ENCODE results near the gene GALNT14. TPM values are rescaled to one million over a fixed set of nuclear protein-coding genes. Genes with fewer than 3 reads are reported as not detected.

Gene GALNT14
- total RNA-seq, 1 donor from 2014 or later: 0.33 TPM

- no peaks in the 10 kb centered on the region for H3K9me3 Mint-ChIP-seq
- no peak overlapping the region for H3K4me3 Mint-ChIP-seq
- intact Hi-C loops (cut with micrococcal nuclease): no loop called here
- H3K4me1 Mint-ChIP-seq: no peaks in the 10 kb centered on the region
- no peak overlapping the region for H3K27ac Mint-ChIP-seq
- peaks cover 6% of the 10 kb centered on the region for H3K27me3 Mint-ChIP-seq
- no peaks in the 10 kb centered on the region for H3K36me3 Mint-ChIP-seq (ENCODE audit: low read depth)
- no peak for DNase-seq
Observed at GRCh38 chr2:31124904-31125303, 13.3 kb downstream of the GALNT14 start.

GRCh38 chr2:31122133-31122532, 16.1 kb downstream of the GALNT14 start:
- intact Hi-C loops (cut with micrococcal nuclease): no loop called here
- Mint-ChIP-seq H3K27ac (no peak overlapping the region), H3K36me3 (ENCODE audit: low read depth) (no peaks in the 10 kb centered on the region), H3K4me1 (no peaks in the 10 kb centered on the region), H3K27me3 (peaks cover 10% of the 10 kb centered on the region), H3K9me3 (no peaks in the 10 kb centered on the region), H3K4me3 (no peak overlapping the region)
- DNase-seq: no peak

- Mint-ChIP-seq H3K4me3 (no peak overlapping the region), H3K9me3 (no peaks in the 10 kb centered on the region), H3K4me1 (no peaks in the 10 kb centered on the region), H3K27ac (no peak overlapping the region), H3K36me3 (ENCODE audit: low read depth) (no peaks in the 10 kb centered on the region), H3K27me3 (peaks cover 7% of the 10 kb centered on the region)
- intact Hi-C loops (cut with micrococcal nuclease): no loop called here
- DNase-seq: no peak
Observed at GRCh38 chr2:31113765-31114164, 24.5 kb downstream of the GALNT14 start.

DNA sequence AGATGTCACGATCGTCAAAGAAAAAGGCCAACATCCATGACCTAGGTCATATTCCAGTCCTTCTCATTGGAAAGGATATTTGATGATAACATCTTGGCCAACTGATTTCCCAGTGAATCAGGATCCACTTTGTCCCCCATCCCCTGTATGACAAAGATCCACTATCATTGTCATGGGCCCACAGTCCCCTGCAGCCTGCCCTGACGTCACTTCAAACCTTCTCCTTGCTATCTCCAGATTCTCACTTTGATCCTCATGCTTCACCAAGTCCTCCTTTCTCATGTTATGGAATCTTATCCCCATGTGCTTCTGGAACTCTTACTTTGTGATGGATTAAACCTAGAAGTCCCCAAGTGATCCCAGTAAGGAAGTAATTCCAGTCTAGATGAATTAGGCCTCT, 25.7 kb downstream of the GALNT14 start:
- Mint-ChIP-seq H3K4me1 (no peaks in the 10 kb centered on the region), H3K27me3 (peaks cover 5% of the 10 kb centered on the region), H3K27ac (no peak overlapping the region), H3K9me3 (no peaks in the 10 kb centered on the region), H3K36me3 (ENCODE audit: low read depth) (no peaks in the 10 kb centered on the region), H3K4me3 (no peak overlapping the region)
- intact Hi-C loops (cut with micrococcal nuclease): no loop called here
- no peak for DNase-seq

DNA sequence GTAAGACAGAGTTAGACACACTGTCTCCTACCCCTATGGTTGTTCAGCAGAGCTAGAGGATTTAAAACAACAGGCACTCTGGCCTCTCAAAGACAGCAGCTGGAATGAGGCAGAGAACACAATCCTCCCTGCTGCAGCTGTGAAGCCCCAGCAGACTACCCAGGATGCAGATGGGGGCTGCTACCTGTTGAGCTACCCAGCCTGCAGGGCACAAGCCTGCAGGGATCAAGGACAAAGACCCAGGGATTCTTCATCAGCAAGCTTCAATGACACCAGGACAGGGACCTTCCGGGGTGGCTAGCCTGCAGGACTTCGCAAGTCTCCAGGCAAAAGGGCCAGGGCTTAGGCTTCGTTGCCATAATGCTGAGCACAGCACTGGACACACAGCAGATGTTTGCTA, 27.2 kb downstream of the GALNT14 start:
- Mint-ChIP-seq H3K4me1 (no peaks in the 10 kb centered on the region), H3K4me3 (no peak overlapping the region), H3K27ac (no peak overlapping the region), H3K9me3 (no peaks in the 10 kb centered on the region), H3K36me3 (ENCODE audit: low read depth) (no peaks in the 10 kb centered on the region), H3K27me3 (peaks cover 8% of the 10 kb centered on the region)
- intact Hi-C loops (cut with micrococcal nuclease): no loop called here
- no peak for DNase-seq

DNA sequence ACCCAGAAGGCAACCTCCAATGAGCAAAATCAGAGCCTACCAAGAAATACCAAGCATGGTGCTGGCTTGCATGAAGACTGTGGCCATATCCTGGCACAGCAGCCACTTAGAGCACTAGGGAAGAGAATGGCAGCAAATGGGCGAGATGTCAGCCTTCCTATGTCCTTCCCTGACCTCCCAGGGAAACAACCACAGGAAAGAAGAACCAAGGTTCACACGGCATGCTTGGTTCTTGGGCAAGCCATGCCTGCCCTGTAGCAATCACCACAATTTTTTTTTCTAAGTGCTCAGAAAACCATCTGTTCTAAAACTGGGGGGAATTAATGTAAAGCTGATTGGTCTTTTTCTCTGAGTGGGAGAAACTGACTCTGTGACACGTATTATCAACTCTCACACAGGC, 27.8 kb downstream of the GALNT14 start:
- Mint-ChIP-seq H3K4me3 (no peak overlapping the region), H3K4me1 (no peaks in the 10 kb centered on the region), H3K27me3 (peaks cover 7% of the 10 kb centered on the region), H3K27ac (no peak overlapping the region), H3K9me3 (no peaks in the 10 kb centered on the region), H3K36me3 (ENCODE audit: low read depth) (no peaks in the 10 kb centered on the region)
- no peak for DNase-seq
- intact Hi-C loops (cut with micrococcal nuclease): no loop called here

DNA sequence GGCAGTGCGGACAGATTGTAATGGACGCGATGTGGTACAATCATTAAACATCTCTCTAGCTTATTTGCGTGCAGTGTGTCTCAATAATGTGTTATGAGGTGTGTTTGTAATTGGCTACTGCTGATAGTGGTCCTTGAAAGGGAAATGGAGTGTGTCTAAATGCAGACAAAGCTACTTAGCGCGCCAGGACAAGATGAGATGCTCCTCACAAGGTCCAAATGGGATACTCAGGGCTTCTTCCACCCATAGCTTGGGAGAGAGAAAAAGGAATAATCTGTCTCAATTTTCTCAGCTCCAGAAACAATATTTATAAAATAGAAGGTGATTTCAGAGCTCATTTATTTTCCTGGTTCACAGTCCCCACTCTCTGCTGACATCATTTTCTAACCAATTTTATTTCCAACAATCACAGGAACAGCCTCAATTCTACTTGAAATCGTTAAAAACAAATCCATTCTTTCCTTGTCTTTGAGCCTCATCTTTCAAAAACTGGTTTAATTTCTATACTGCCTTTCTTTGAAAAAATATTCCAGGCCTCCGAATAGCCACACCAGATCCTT, 28.5 kb downstream of the GALNT14 start:
- Mint-ChIP-seq H3K9me3 (no peaks in the 10 kb centered on the region), H3K27ac (no peak overlapping the region), H3K4me3 (no peak overlapping the region), H3K27me3 (peaks cover 4% of the 10 kb centered on the region), H3K4me1 (no peaks in the 10 kb centered on the region), H3K36me3 (ENCODE audit: low read depth) (no peaks in the 10 kb centered on the region)
- no peak for DNase-seq
- intact Hi-C loops (cut with micrococcal nuclease): no loop called here

- H3K27ac Mint-ChIP-seq: no peak overlapping the region
- no peaks in the 10 kb centered on the region for H3K4me1 Mint-ChIP-seq
- no peaks in the 10 kb centered on the region for H3K9me3 Mint-ChIP-seq
- intact Hi-C loops (cut with micrococcal nuclease): no loop called here
- H3K27me3 Mint-ChIP-seq: peaks cover 4% of the 10 kb centered on the region
- H3K4me3 Mint-ChIP-seq: no peak overlapping the region
- H3K36me3 Mint-ChIP-seq (ENCODE audit: low read depth): no peaks in the 10 kb centered on the region
- DNase-seq: no peak
Observed at GRCh38 chr2:31108561-31109286, 29.5 kb downstream of the GALNT14 start.

DNA sequence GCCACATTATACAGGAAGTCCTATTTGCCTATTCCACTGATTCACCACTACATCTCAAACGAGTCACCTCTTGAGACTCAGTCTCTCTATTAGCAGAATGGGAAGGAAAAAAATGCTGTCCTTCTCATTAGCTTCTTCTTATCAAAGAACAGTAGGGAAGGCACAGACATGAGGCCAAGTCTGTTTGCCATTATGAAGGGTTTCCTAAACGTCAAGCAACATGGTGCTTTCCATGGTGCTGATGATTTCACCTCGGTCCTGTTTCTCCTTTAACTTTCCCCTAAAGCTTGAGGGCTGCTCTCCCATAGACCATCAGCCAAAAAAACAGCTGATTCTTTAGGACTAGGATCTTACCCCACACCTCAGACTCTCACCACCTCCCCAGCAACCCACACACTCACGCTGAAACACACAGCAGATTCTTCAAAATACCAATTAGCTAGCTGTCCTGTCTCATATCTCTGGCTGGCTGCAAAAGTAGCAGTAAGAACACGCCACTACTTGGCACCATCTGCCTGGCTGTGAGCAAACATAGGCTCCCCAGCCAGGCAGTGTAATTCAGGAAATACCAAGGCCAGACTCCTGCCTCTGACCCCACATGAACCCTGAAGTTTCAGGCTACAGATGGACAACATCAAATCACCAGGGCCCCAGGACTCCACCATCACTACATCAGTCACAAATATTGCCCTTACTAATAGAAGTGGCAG, 30.5 kb downstream of the GALNT14 start:
- H3K4me3 Mint-ChIP-seq: no peak overlapping the region
- peaks cover 6% of the 10 kb centered on the region for H3K27me3 Mint-ChIP-seq
- H3K36me3 Mint-ChIP-seq (ENCODE audit: low read depth): no peaks in the 10 kb centered on the region
- H3K9me3 Mint-ChIP-seq: no peaks in the 10 kb centered on the region
- H3K4me1 Mint-ChIP-seq: no peaks in the 10 kb centered on the region
- no peak for DNase-seq
- no peak overlapping the region for H3K27ac Mint-ChIP-seq
- intact Hi-C loops (cut with micrococcal nuclease): no loop called here

DNA sequence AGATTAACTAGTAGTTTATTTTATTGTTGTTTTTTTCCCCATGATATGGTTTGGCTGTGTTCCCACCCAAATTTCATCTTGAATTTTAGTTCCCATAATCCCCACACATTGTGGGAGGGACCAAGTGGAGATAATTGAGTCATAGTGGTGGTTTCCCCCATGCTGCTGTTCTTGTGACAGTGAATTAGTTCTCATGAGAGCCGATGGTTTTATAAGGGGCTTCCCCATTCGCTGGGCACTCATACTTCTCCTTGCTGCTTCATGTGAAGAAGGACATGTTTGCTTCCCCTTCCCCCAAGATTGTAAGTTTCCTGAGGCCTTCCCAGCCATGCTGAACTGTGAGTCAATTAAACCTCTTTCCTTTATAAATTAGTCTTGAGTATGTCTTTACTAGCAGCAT, 36.5 kb downstream of the GALNT14 start:
- Mint-ChIP-seq H3K4me1 (no peaks in the 10 kb centered on the region), H3K9me3 (no peaks in the 10 kb centered on the region), H3K27ac (no peak overlapping the region), H3K27me3 (peaks cover 12% of the 10 kb centered on the region), H3K4me3 (no peak overlapping the region), H3K36me3 (ENCODE audit: low read depth) (no peaks in the 10 kb centered on the region)
- DNase-seq: no peak
- intact Hi-C loops (cut with micrococcal nuclease): no loop called here

- Mint-ChIP-seq H3K4me1 (no peaks in the 10 kb centered on the region), H3K4me3 (no peak overlapping the region), H3K9me3 (no peaks in the 10 kb centered on the region), H3K27me3 (peaks cover 11% of the 10 kb centered on the region), H3K36me3 (ENCODE audit: low read depth) (no peaks in the 10 kb centered on the region), H3K27ac (no peak overlapping the region)
- intact Hi-C loops (cut with micrococcal nuclease): no loop called here
- no peak for DNase-seq
Observed at GRCh38 chr2:31097962-31098613, 40.2 kb downstream of the GALNT14 start.

GRCh38 chr2:31090188-31090587, 48.1 kb downstream of the GALNT14 start:
- no peak overlapping the region for H3K27ac Mint-ChIP-seq
- no peak for DNase-seq
- H3K9me3 Mint-ChIP-seq: no peaks in the 10 kb centered on the region
- intact Hi-C loops (cut with micrococcal nuclease): no loop called here
- H3K36me3 Mint-ChIP-seq (ENCODE audit: low read depth): no peaks in the 10 kb centered on the region
- H3K4me3 Mint-ChIP-seq: no peak overlapping the region
- no peaks in the 10 kb centered on the region for H3K4me1 Mint-ChIP-seq
- H3K27me3 Mint-ChIP-seq: peaks cover 5% of the 10 kb centered on the region

DNA sequence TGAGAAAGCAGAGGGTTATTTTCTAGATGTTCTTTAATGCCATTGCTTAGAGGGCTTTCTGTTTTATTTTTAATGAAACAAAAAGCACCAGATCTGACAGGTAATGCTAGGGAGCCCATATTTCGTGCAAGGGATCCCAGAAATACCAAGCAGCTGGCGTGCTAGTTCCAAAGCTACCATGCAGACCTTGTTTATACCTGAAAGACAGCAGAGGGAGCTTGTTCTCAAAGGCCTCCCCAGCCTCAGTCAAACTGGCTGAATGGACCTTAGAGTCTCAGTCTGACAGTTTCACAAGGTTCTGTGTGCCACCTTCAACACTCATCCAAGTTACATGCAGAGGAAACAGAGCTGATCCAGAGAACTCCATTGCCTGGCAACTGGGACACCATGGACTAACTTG, 48.6 kb downstream of the GALNT14 start:
- H3K4me3 Mint-ChIP-seq: no peak overlapping the region
- peaks cover 5% of the 10 kb centered on the region for H3K27me3 Mint-ChIP-seq
- H3K9me3 Mint-ChIP-seq: no peaks in the 10 kb centered on the region
- H3K27ac Mint-ChIP-seq: no peak overlapping the region
- no peak for DNase-seq
- H3K36me3 Mint-ChIP-seq (ENCODE audit: low read depth): no peaks in the 10 kb centered on the region
- intact Hi-C loops (cut with micrococcal nuclease): no loop called here
- no peaks in the 10 kb centered on the region for H3K4me1 Mint-ChIP-seq

- Mint-ChIP-seq H3K27me3 (no peaks in the 10 kb centered on the region), H3K4me1 (no peaks in the 10 kb centered on the region), H3K9me3 (no peaks in the 10 kb centered on the region), H3K4me3 (no peak overlapping the region), H3K27ac (no peak overlapping the region), H3K36me3 (ENCODE audit: low read depth) (no peaks in the 10 kb centered on the region)
- DNase-seq: no peak
- intact Hi-C loops (cut with micrococcal nuclease): no loop called here
Observed at GRCh38 chr2:31088504-31089195, 49.6 kb downstream of the GALNT14 start.

Data from activated CD4-positive, alpha-beta T cell treated with anti-CD3 and anti-CD28 coated beads, Interleukin-2, amount 10 ng/mL, durations not matched to agents 24 days and 14 days (primary cell).